ENCODE results near the gene INHBA.

Gene INHBA

GRCh38 chr7:41730161-41730560 lies 27.3 kb upstream of the INHBA start:
- no peaks in the 10 kb centered on the region for H3K36me3 Mint-ChIP-seq
- H3K9me3 Mint-ChIP-seq (ENCODE audit: low read depth) = no peaks in the 10 kb centered on the region
- H3K27ac Mint-ChIP-seq = no peak overlapping the region
- H3K27me3 Mint-ChIP-seq = peaks cover 7% of the 10 kb centered on the region
- no peak overlapping the region for H3K4me3 Mint-ChIP-seq
- H3K4me1 Mint-ChIP-seq (ENCODE audit: low read depth) = peaks cover 4% of the 10 kb centered on the region

GRCh38 chr7:41729059-41729458 lies 26.2 kb upstream of the INHBA start:
- Mint-ChIP-seq H3K27me3 (peaks cover 14% of the 10 kb centered on the region), H3K9me3 (ENCODE audit: low read depth) (no peaks in the 10 kb centered on the region), H3K36me3 (no peaks in the 10 kb centered on the region), H3K27ac (no peak overlapping the region), H3K4me1 (ENCODE audit: low read depth) (peaks cover 4% of the 10 kb centered on the region), H3K4me3 (no peak overlapping the region)

GRCh38 chr7:41725013-41725412 lies 22.1 kb upstream of the INHBA start:
- H3K27ac Mint-ChIP-seq = no peak overlapping the region
- peaks cover 13% of the 10 kb centered on the region for H3K27me3 Mint-ChIP-seq
- no peaks in the 10 kb centered on the region for H3K36me3 Mint-ChIP-seq
- no peaks in the 10 kb centered on the region for H3K4me1 Mint-ChIP-seq (ENCODE audit: low read depth)
- no peaks in the 10 kb centered on the region for H3K9me3 Mint-ChIP-seq (ENCODE audit: low read depth)
- no peak overlapping the region for H3K4me3 Mint-ChIP-seq

- no peaks in the 10 kb centered on the region for H3K36me3 Mint-ChIP-seq
- H3K27ac Mint-ChIP-seq = no peak overlapping the region
- no peak overlapping the region for H3K4me3 Mint-ChIP-seq
- H3K4me1 Mint-ChIP-seq (ENCODE audit: low read depth) = no peaks in the 10 kb centered on the region
- no peaks in the 10 kb centered on the region for H3K9me3 Mint-ChIP-seq (ENCODE audit: low read depth)
- H3K27me3 Mint-ChIP-seq = peaks cover 11% of the 10 kb centered on the region
These were observed 18.0 kb upstream of the INHBA start for GRCh38 chr7:41720886-41721285.

- Mint-ChIP-seq H3K27ac (no peak overlapping the region), H3K4me1 (ENCODE audit: low read depth) (no peaks in the 10 kb centered on the region), H3K36me3 (no peaks in the 10 kb centered on the region), H3K9me3 (ENCODE audit: low read depth) (no peaks in the 10 kb centered on the region), H3K4me3 (no peak overlapping the region), H3K27me3 (peaks cover 11% of the 10 kb centered on the region)
These were observed 17.2 kb upstream of the INHBA start for GRCh38 chr7:41720046-41720445.

GRCh38 chr7:41716691-41717090 lies 13.8 kb upstream of the INHBA start:
- H3K9me3 Mint-ChIP-seq (ENCODE audit: low read depth) = no peaks in the 10 kb centered on the region
- H3K36me3 Mint-ChIP-seq = no peaks in the 10 kb centered on the region
- H3K4me1 Mint-ChIP-seq (ENCODE audit: low read depth) = no peaks in the 10 kb centered on the region
- no peak overlapping the region for H3K27ac Mint-ChIP-seq
- no peak overlapping the region for H3K4me3 Mint-ChIP-seq
- no peaks in the 10 kb centered on the region for H3K27me3 Mint-ChIP-seq

GRCh38 chr7:41715000-41715399 lies 12.1 kb upstream of the INHBA start:
- no peaks in the 10 kb centered on the region for H3K27me3 Mint-ChIP-seq
- no peaks in the 10 kb centered on the region for H3K9me3 Mint-ChIP-seq (ENCODE audit: low read depth)
- H3K4me1 Mint-ChIP-seq (ENCODE audit: low read depth) = no peaks in the 10 kb centered on the region
- H3K4me3 Mint-ChIP-seq = no peak overlapping the region
- H3K36me3 Mint-ChIP-seq = no peaks in the 10 kb centered on the region
- no peak overlapping the region for H3K27ac Mint-ChIP-seq

- Mint-ChIP-seq H3K4me3 (no peak overlapping the region), H3K4me1 (ENCODE audit: low read depth) (no peaks in the 10 kb centered on the region), H3K36me3 (no peaks in the 10 kb centered on the region), H3K27ac (no peak overlapping the region), H3K9me3 (ENCODE audit: low read depth) (no peaks in the 10 kb centered on the region), H3K27me3 (peaks cover 16% of the 10 kb centered on the region)
These were observed 8.6 kb upstream of the INHBA start for GRCh38 chr7:41711283-41712064.

GRCh38 chr7:41710838-41711237 lies 7.9 kb upstream of the INHBA start:
- H3K27me3 Mint-ChIP-seq = peaks cover 21% of the 10 kb centered on the region
- no peaks in the 10 kb centered on the region for H3K9me3 Mint-ChIP-seq (ENCODE audit: low read depth)
- H3K36me3 Mint-ChIP-seq = no peaks in the 10 kb centered on the region
- H3K4me1 Mint-ChIP-seq (ENCODE audit: low read depth) = peaks cover 5% of the 10 kb centered on the region
- no peak overlapping the region for H3K27ac Mint-ChIP-seq
- H3K4me3 Mint-ChIP-seq = no peak overlapping the region

- Mint-ChIP-seq H3K27ac (no peak overlapping the region), H3K4me3 (no peak overlapping the region), H3K27me3 (peaks cover 25% of the 10 kb centered on the region), H3K9me3 (ENCODE audit: low read depth) (no peaks in the 10 kb centered on the region), H3K36me3 (no peaks in the 10 kb centered on the region), H3K4me1 (ENCODE audit: low read depth) (peaks cover 14% of the 10 kb centered on the region)
These were observed 6.7 kb upstream of the INHBA start for GRCh38 chr7:41709621-41710020.

GRCh38 chr7:41708581-41709358 lies 5.9 kb upstream of the INHBA start:
- Mint-ChIP-seq H3K36me3 (no peaks in the 10 kb centered on the region), H3K27me3 (peaks cover 27% of the 10 kb centered on the region), H3K9me3 (ENCODE audit: low read depth) (no peaks in the 10 kb centered on the region), H3K27ac (no peak overlapping the region), H3K4me3 (no peak overlapping the region), H3K4me1 (ENCODE audit: low read depth) (peaks cover 17% of the 10 kb centered on the region)

GRCh38 chr7:41706228-41706930 lies 3.5 kb upstream of the INHBA start:
- Mint-ChIP-seq H3K36me3 (no peaks in the 10 kb centered on the region), H3K27ac (no peak overlapping the region), H3K27me3 (peaks cover 32% of the 10 kb centered on the region), H3K9me3 (ENCODE audit: low read depth) (no peaks in the 10 kb centered on the region), H3K4me1 (ENCODE audit: low read depth) (peaks cover 17% of the 10 kb centered on the region), H3K4me3 (peak overlapping the region; percentile 80)

- no peaks in the 10 kb centered on the region for H3K9me3 Mint-ChIP-seq (ENCODE audit: low read depth)
- H3K36me3 Mint-ChIP-seq = no peaks in the 10 kb centered on the region
- H3K27me3 Mint-ChIP-seq = peaks cover 35% of the 10 kb centered on the region
- peak overlapping the region; percentile 80 for H3K4me3 Mint-ChIP-seq
- H3K27ac Mint-ChIP-seq = no peak overlapping the region
- H3K4me1 Mint-ChIP-seq (ENCODE audit: low read depth) = peaks cover 18% of the 10 kb centered on the region
These were observed 2.4 kb upstream of the INHBA start for GRCh38 chr7:41705109-41705901.

- H3K27ac Mint-ChIP-seq = no peak overlapping the region
- no peaks in the 10 kb centered on the region for H3K36me3 Mint-ChIP-seq
- H3K9me3 Mint-ChIP-seq (ENCODE audit: low read depth) = no peaks in the 10 kb centered on the region
- H3K27me3 Mint-ChIP-seq = peaks cover 40% of the 10 kb centered on the region
- no peak overlapping the region for H3K4me3 Mint-ChIP-seq
- H3K4me1 Mint-ChIP-seq (ENCODE audit: low read depth) = peaks cover 18% of the 10 kb centered on the region
These were observed 1.6 kb downstream of the INHBA start for GRCh38 chr7:41701068-41701941.
